ENCODE results near the gene TCEA2. TPM values are rescaled to one million over a fixed set of nuclear protein-coding genes. Genes with fewer than 3 reads are reported as not detected.

TCEA2 gene
- total and polyA plus RNA-seq, 2 of the 13 experiments (the other 11 are each of a cell fraction or from before 2014, with no cell fraction given) = 28.1 to 33.7 TPM

- no peak for TF ChIP-seq TBL1XR1 (IDR thresholded peaks at IDR 0.05; ENCODE audit: borderline replicate concordance, low read length, partially characterized antibody)
- TF ChIP-seq, protein P1, sequence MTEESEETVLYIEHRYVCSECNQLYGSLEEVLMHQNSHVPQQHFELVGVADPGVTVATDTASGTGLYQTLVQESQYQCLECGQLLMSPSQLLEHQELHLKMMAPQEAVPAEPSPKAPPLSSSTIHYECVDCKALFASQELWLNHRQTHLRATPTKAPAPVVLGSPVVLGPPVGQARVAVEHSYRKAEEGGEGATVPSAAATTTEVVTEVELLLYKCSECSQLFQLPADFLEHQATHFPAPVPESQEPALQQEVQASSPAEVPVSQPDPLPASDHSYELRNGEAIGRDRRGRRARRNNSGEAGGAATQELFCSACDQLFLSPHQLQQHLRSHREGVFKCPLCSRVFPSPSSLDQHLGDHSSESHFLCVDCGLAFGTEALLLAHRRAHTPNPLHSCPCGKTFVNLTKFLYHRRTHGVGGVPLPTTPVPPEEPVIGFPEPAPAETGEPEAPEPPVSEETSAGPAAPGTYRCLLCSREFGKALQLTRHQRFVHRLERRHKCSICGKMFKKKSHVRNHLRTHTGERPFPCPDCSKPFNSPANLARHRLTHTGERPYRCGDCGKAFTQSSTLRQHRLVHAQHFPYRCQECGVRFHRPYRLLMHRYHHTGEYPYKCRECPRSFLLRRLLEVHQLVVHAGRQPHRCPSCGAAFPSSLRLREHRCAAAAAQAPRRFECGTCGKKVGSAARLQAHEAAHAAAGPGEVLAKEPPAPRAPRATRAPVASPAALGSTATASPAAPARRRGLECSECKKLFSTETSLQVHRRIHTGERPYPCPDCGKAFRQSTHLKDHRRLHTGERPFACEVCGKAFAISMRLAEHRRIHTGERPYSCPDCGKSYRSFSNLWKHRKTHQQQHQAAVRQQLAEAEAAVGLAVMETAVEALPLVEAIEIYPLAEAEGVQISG (CRISPR knock-in tag; IDR thresholded peaks at IDR 0.05) = peak; percentile 63; the same call in 1 of the 2 replicates
- TF ChIP-seq ZKSCAN5 (CRISPR knock-in tag; IDR thresholded peaks at IDR 0.05) = no peak
- peak in 1 of 2 experiments; percentile 27; a peak in 2 of 4 replicates for TF ChIP-seq NR2F1 (CRISPR knock-in tag; IDR thresholded peaks at IDR 0.05)
- peak; percentile 70; the same call in 1 of the 2 replicates for TF ChIP-seq ZNF264 (CRISPR knock-in tag; IDR thresholded peaks at IDR 0.05)
- TF ChIP-seq ZNF598 (CRISPR knock-in tag; IDR thresholded peaks at IDR 0.05; ENCODE audit: borderline replicate concordance) = peak; percentile 75; the same call in 1 of the 2 replicates
- peak; percentile 9; the same call in 1 of the 2 replicates for TF ChIP-seq ZNF749 (CRISPR knock-in tag; IDR thresholded peaks at IDR 0.05; ENCODE audit: borderline replicate concordance)
- TF ChIP-seq HIVEP1 (CRISPR knock-in tag; IDR thresholded peaks at IDR 0.05) = no peak
- no peak for TF ChIP-seq ZNF703 (CRISPR knock-in tag; IDR thresholded peaks at IDR 0.05; ENCODE audit: borderline replicate concordance)
- no peak for TF ChIP-seq FOXA1 (IDR thresholded peaks at IDR 0.05)
- TF ChIP-seq FOXA1 (CRISPR knock-in tag; IDR thresholded peaks at IDR 0.05) = 0 out of 2 replicates have a peak, but pooled peaks have one; percentile 1
- peak; percentile 75; the same call in 1 of the 2 replicates for TF ChIP-seq ZNF547 (CRISPR knock-in tag; IDR thresholded peaks at IDR 0.05)
- no peak for TF ChIP-seq ZNF549 (CRISPR knock-in tag; IDR thresholded peaks at IDR 0.05)
- no peak for TF ChIP-seq HMGA1 (CRISPR knock-in tag; conservative IDR thresholded peaks at IDR 0.05)
- TF ChIP-seq MTA1 (CRISPR knock-in tag; IDR thresholded peaks at IDR 0.05; ENCODE audit: borderline replicate concordance) = peak; percentile 79; the same call in 1 of the 2 replicates
- peak; percentile 27; the same call in 1 of the 2 replicates for TF ChIP-seq ZHX1 (CRISPR knock-in tag; IDR thresholded peaks at IDR 0.05; ENCODE audit: low read depth)
- peak; percentile 84; the same call in 1 of the 2 replicates for TF ChIP-seq IRF2 (CRISPR knock-in tag; IDR thresholded peaks at IDR 0.05)
- no peak for TF ChIP-seq TBP (CRISPR knock-in tag; IDR thresholded peaks at IDR 0.05)
- no peak; the same call in 1 of the 2 replicates for TF ChIP-seq KDM2A (CRISPR knock-in tag; IDR thresholded peaks at IDR 0.05; ENCODE audit: borderline replicate concordance, low read depth)
- peak; percentile 26; the same call in 1 of the 2 replicates for TF ChIP-seq KLF6 (CRISPR knock-in tag; IDR thresholded peaks at IDR 0.05)
- no peak for TF ChIP-seq HCFC1 (IDR thresholded peaks at IDR 0.05; ENCODE audit: low read depth, low read length)
- TF ChIP-seq, protein P2, sequence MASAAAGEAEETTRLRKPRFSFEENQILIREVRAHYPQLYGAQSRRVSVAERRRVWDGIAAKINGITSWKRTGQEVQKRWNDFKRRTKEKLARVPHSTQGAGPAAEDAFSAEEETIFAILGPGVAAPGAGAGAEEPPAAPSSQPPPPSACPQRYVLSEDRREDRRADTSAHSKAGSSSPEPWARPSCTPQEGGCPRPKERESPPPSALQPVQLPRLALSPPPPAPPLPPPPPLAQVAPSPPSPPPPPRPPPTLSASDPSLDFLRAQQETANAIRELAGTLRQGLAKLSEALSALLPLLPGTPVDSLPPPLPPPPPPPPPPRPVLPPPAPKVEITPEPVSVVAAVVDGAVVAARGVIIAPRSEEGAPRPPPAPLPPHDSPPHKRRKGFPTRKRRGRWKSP (CRISPR knock-in tag; IDR thresholded peaks at IDR 0.05) = peak; percentile 67; the same call in 1 of the 2 replicates
- TF ChIP-seq NPAS2 (CRISPR knock-in tag; IDR thresholded peaks at IDR 0.05; ENCODE audit: borderline replicate concordance) = no peak
- TF ChIP-seq EZH2 (conservative IDR thresholded peaks at IDR 0.05; ENCODE audit: low read depth, low read length) = no peak
Measured at GRCh38 chr20:64050261-64051032, 12.6 kb upstream of the TCEA2 start (continued).
